ENCODE results near the gene OR51B2.

OR51B2 gene

GRCh38 chr11:5279471-5280090 lies 44.5 kb downstream of the OR51B2 start:
- H3K27ac ChIP-seq = no peak overlapping the region
- ChIA-PET POLR2A (ENCODE audit: low non-redundant PET) (no interaction called here), CTCF (no interaction called here)
- no peak for TF ChIP-seq CTCF (conservative IDR thresholded peaks at IDR 0.05; ENCODE audit: low read depth)
- DNase-seq (ENCODE audit: low spot score) = no peak

- CTCF ChIA-PET = no interaction called here
- H3K27ac ChIP-seq = no peak overlapping the region
- TF ChIP-seq CTCF (conservative IDR thresholded peaks at IDR 0.05; ENCODE audit: low read depth) = no peak
- POLR2A ChIA-PET (ENCODE audit: low non-redundant PET) = no interaction called here
- no peak for DNase-seq (ENCODE audit: low spot score)
These were observed 46.2 kb downstream of the OR51B2 start for GRCh38 chr11:5277807-5278382.

GRCh38 chr11:5276697-5277096 lies 47.4 kb downstream of the OR51B2 start:
- TF ChIP-seq CTCF (conservative IDR thresholded peaks at IDR 0.05; ENCODE audit: low read depth) = no peak
- H3K27ac ChIP-seq = no peak overlapping the region
- DNase-seq (ENCODE audit: low spot score) = no peak
- ChIA-PET POLR2A (ENCODE audit: low non-redundant PET) (no interaction called here), CTCF (interaction anchor here (0.7 kb wide), 1 partner anchor 1480 kb away, joined by 4 read pairs; no protein-coding TSS in a partner anchor)

- DNase-seq (ENCODE audit: low spot score) = no peak
- no peak overlapping the region for H3K27ac ChIP-seq
- ChIA-PET CTCF (interaction anchor here (0.5 kb wide), 1 partner anchor 68 kb away, joined by 4 read pairs; no protein-coding TSS in a partner anchor), POLR2A (ENCODE audit: low non-redundant PET) (no interaction called here)
- no peak for TF ChIP-seq CTCF (conservative IDR thresholded peaks at IDR 0.05; ENCODE audit: low read depth)
These were observed 48.6 kb downstream of the OR51B2 start for GRCh38 chr11:5275369-5276110.

GRCh38 chr11:5274395-5274794 lies 49.7 kb downstream of the OR51B2 start:
- no peak for DNase-seq (ENCODE audit: low spot score)
- TF ChIP-seq CTCF (conservative IDR thresholded peaks at IDR 0.05; ENCODE audit: low read depth) = no peak
- no peak overlapping the region for H3K27ac ChIP-seq
- POLR2A ChIA-PET (ENCODE audit: low non-redundant PET) = no interaction called here
- CTCF ChIA-PET = no interaction called here
